Lower lobe of right lung (tissue), 2 donors: ENCODE results near the gene HHIPL1. TPM values are rescaled to one million over a fixed set of nuclear protein-coding genes. Genes with fewer than 3 reads are reported as not detected.

Experiments
- ATAC-seq, 2 donors: fragments of 200-7000 bp; cut with Tn5 transposase; one replicate each; pipeline ENCODE4 v1.9.1; 2020 to 2022; ENCODE audit warnings: mild to moderate bottlenecking in 2 of 2, moderate library complexity in 2 of 2
- DNase-seq: peaks from one replicate; pipeline ENCODE4 v3.0.0-alpha.2; 2020
- H3K27ac ChIP-seq: fragments of 200-600 bp; one replicate; pipeline ENCODE4 v1.8.0; 2022
- H3K27me3 ChIP-seq: fragments of 200-600 bp; one replicate; pipeline ENCODE4 v1.8.0; 2022; ENCODE audit warnings: low read depth
- H3K36me3 ChIP-seq: fragments of 200-600 bp; one replicate; pipeline ENCODE4 v1.8.0; 2022; ENCODE audit warnings: mild to moderate bottlenecking
- H3K4me1 ChIP-seq: fragments of 200-600 bp; one replicate; pipeline ENCODE4 v1.8.0; 2022
- H3K4me3 ChIP-seq: fragments of 200-600 bp; one replicate; pipeline ENCODE4 v1.8.0; 2022; ENCODE audit warnings: mild to moderate bottlenecking
- H3K9me3 ChIP-seq: fragments of 200-600 bp; one replicate; pipeline ENCODE4 v1.8.0; 2022
- CTCF ChIP-seq: fragments of 200-600 bp; IDR thresholded peaks from one replicate; pipeline ENCODE4 v1.8.0; 2022; ENCODE audit warnings: antibody characterized with exemption, mild to moderate bottlenecking
- intact Hi-C: fragments of 100-400 bp; cut with DNase I; formaldehyde crosslinking; loops from one replicate; pipeline ENCODE4 v1.11.0; 2022
- total RNA-seq: library from RNA; stranded (reverse); fragmentation: NEBNext Ultra II Directional; extraction: Animal tissue kit (Norgen Biotek cat#: 25700); gene quantifications from one replicate; pipeline ENCODE4 v1.2.1, GENCODE V29; 2021
- donor health status: DM: no; HTN: yes; CAD: no; lungs with severe emphysema.

HHIPL1 gene
- total RNA-seq, 1 donor from 2014 or later, result 1.6 TPM

- H3K27me3 ChIP-seq, result no peaks in the 10 kb centered on the region
- H3K9me3 ChIP-seq, result peaks cover 11% of the 10 kb centered on the region
- DNase-seq, result no peak
- no peaks in the 10 kb centered on the region for H3K36me3 ChIP-seq
- peak overlapping the region; percentile 62 for H3K27ac ChIP-seq
- no peaks in the 10 kb centered on the region for H3K4me1 ChIP-seq
- no peak overlapping the region for H3K4me3 ChIP-seq
- no peak for ATAC-seq
- intact Hi-C loops, result no loop called here
- no peak for TF ChIP-seq CTCF
Observed at GRCh38 chr14:99676657-99677056, 31.7 kb downstream of the HHIPL1 start.

DNA sequence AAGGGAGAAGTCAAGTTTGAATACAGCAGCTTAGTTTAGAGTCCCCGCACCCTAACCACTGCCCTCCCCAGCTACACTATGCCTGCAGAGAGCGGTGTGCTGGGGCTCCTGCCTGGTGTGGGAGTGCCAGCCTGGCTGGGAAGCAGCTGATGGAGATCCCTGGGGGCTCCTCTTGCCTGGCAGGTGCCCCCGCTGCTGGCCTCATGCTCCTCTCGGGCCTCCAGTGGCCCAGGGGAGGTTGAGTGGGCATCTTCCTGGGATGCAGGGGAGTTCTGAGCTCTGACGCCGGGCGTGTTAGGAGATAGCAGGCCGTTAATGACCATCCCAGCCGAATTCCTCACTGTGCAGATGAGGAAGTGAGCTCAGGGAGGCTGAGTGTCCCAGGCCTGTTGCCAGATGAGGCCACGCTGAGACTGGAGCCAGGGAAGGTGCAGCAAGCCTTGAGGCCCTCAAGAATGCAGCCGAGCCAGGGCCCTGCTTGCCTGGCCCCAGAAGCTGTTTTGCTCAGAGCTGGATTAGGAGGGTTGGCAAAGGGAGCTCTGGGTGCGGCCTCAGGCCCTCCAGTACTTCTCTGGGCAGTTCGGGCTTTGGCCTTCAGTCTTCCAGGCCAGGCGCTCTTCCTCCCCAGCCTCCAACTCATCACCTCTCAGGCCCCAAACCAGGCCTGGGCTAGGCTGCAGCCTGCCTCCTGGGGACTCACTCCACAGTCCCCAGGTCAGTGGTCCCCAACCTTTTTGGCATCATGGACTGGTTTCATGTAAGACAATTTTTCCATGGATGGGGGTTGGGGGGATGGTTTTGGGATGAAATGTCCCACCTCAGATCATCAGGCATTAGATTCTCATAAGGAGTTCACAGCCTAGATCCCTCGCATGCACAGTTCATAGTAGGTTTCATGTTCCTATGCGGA, 32.6 kb downstream of the HHIPL1 start:
- no peak overlapping the region for H3K4me3 ChIP-seq
- peak overlapping the region; percentile 62 for H3K27ac ChIP-seq
- ATAC-seq, result peak; percentile 72
- intact Hi-C loops, result no loop called here
- no peaks in the 10 kb centered on the region for H3K4me1 ChIP-seq
- no peak for TF ChIP-seq CTCF
- H3K27me3 ChIP-seq, result no peaks in the 10 kb centered on the region
- H3K36me3 ChIP-seq, result no peaks in the 10 kb centered on the region
- H3K9me3 ChIP-seq, result peaks cover 11% of the 10 kb centered on the region
- peak; percentile 84 for DNase-seq

- Histone ChIP-seq H3K4me3 (no peak overlapping the region), H3K27ac (peak overlapping the region; percentile 62), H3K27me3 (no peaks in the 10 kb centered on the region), H3K36me3 (no peaks in the 10 kb centered on the region), H3K9me3 (peaks cover 11% of the 10 kb centered on the region), H3K4me1 (peaks cover 7% of the 10 kb centered on the region)
- DNase-seq, result no peak
- intact Hi-C loops, result no loop called here
- no peak for TF ChIP-seq CTCF
- ATAC-seq, result no peak
Observed at GRCh38 chr14:99678198-99678597, 33.3 kb downstream of the HHIPL1 start.

DNA sequence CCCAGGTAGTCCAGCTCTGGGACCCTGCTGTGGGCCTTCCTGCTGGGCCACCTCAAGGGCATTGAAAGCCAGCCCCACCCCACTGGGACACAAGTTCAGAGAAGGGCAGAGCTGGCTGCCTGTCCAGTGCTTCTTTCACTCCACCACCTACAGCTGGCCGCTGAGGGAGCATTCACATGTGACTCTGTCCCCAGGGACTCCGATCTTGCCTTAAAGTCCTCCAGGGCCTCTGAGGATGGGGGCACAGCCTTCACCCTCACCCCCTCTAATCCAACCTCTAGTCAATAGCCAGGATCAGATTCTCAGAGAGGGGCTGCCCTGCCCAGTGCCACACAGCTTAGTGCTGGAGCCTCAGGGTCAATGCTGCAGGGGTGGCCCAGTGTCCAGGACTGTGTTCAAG, 34.2 kb downstream of the HHIPL1 start:
- intact Hi-C loops, result no loop called here
- TF ChIP-seq CTCF, result no peak
- H3K9me3 ChIP-seq, result peaks cover 11% of the 10 kb centered on the region
- no peaks in the 10 kb centered on the region for H3K27me3 ChIP-seq
- no peak overlapping the region for H3K27ac ChIP-seq
- DNase-seq, result no peak
- ATAC-seq, result no peak
- no peak overlapping the region for H3K4me3 ChIP-seq
- peaks cover 12% of the 10 kb centered on the region for H3K4me1 ChIP-seq
- H3K36me3 ChIP-seq, result no peaks in the 10 kb centered on the region

DNA sequence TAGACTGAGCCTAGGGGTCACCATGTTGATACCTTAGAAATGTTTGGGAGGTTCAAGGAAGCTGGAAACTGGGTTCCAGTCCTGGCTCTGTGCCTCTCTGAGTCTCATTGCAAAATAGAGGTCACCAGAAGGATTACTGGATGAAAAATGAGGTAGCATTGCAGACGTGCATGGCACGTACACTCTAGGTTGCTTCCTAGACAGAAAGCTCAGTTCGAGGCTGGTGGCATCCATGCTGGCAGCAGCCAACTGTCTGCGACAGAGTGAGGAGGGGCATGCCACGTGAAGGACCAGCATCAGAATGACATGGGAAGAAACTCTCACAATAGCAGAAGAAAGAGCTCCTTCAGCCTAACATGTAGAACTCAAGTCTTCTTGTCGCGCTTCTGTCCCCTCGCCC, 34.6 kb downstream of the HHIPL1 start:
- Histone ChIP-seq H3K4me3 (no peak overlapping the region), H3K27me3 (no peaks in the 10 kb centered on the region), H3K9me3 (peaks cover 11% of the 10 kb centered on the region), H3K4me1 (peaks cover 14% of the 10 kb centered on the region), H3K27ac (no peak overlapping the region), H3K36me3 (no peaks in the 10 kb centered on the region)
- TF ChIP-seq CTCF, result no peak
- ATAC-seq (no peak), DNase-seq (no peak)
- intact Hi-C loops, result no loop called here
